Kidney glomerular epithelial cell (primary cell): ENCODE data around the gene CCDC197.
A peak's percentile ranks its signal among the peaks of the same experiment; 100 is the strongest.

Experiments used
- DNase-seq: peaks from one replicate; lab custom pipeline; 2025; lab: John Stamatoyannopoulos, UW

Gene CCDC197

GRCh38 chr14:94043111-94043755 lies 46.1 kb downstream of the CCDC197 start:
- DNase-seq, result no peak

- DNase-seq, result no peak
These were observed 46.8 kb downstream of the CCDC197 start for GRCh38 chr14:94043756-94044475.

- no peak for DNase-seq
These were observed 47.5 kb downstream of the CCDC197 start for GRCh38 chr14:94044476-94045091.

GRCh38 chr14:94045101-94045500 lies 48.0 kb downstream of the CCDC197 start:
- DNase-seq, result no peak

- DNase-seq, result no peak
These were observed 48.7 kb downstream of the CCDC197 start for GRCh38 chr14:94045563-94046345.

- DNase-seq, result no peak
These were observed 49.7 kb downstream of the CCDC197 start for GRCh38 chr14:94046696-94047250.

- no peak for DNase-seq
These were observed 50.5 kb downstream of the CCDC197 start for GRCh38 chr14:94047581-94047980.

GRCh38 chr14:94048691-94049624 lies 51.9 kb downstream of the CCDC197 start:
- DNase-seq, result no peak

- DNase-seq, result no peak
These were observed 52.5 kb downstream of the CCDC197 start for GRCh38 chr14:94049625-94050023.

GRCh38 chr14:94050231-94050880 lies 53.3 kb downstream of the CCDC197 start:
- no peak for DNase-seq

GRCh38 chr14:94051115-94051514 lies 54.0 kb downstream of the CCDC197 start:
- peak; percentile 12 for DNase-seq

GRCh38 chr14:94051779-94052178 lies 54.7 kb downstream of the CCDC197 start:
- no peak for DNase-seq

GRCh38 chr14:94052199-94052598 lies 55.1 kb downstream of the CCDC197 start:
- DNase-seq, result no peak

GRCh38 chr14:94052662-94053061 lies 55.6 kb downstream of the CCDC197 start:
- no peak for DNase-seq

GRCh38 chr14:94054401-94054800 lies 57.3 kb downstream of the CCDC197 start:
- no peak for DNase-seq

GRCh38 chr14:94054936-94055335 lies 57.8 kb downstream of the CCDC197 start:
- no peak for DNase-seq

- no peak for DNase-seq
These were observed 59.6 kb downstream of the CCDC197 start for GRCh38 chr14:94056579-94057308.

- no peak for DNase-seq
These were observed 61.1 kb downstream of the CCDC197 start for GRCh38 chr14:94058128-94058673.
